NOMO-1 (cell line): ENCODE results near the gene ARL4D.
"Not testable (repeated sequence)": the region's sequence is repeated elsewhere in the genome, so short reads cannot be mapped to it uniquely, and the experiment has no call there.

Experiments used
- DNase-seq, 2 experiments: peaks; one replicate each; lab custom pipeline; 2025; ENCODE audit not compliant: unreplicated experiment in 2 of 2; lab: John Stamatoyannopoulos, UW

The ARL4D gene

GRCh38 chr17:43368740-43369506 lies 29.9 kb upstream of the ARL4D start:
- DNase-seq: peak; percentile 77 to 84

DNA sequence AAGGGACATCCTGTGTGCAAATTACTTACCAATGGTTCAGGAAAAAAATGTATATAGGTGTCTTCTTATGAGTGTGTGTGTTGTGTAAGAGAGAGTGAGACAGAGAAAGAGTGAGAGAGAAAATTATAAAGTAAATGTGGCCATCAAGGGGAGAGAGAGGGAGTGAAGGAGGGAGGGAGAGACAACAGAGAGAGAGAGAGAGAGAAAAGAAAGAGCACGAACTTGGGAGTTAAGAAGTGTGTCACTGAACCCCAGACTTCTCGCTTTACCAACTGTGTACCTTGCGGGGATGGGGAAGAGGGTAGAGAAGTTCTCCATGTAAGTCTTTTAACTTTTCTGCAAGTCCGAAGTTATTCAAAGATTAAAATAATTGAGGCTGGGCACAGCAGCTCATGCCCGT lies 28.8 kb upstream of the ARL4D start:
- DNase-seq: no peak

GRCh38 chr17:43371227-43371821 lies 27.5 kb upstream of the ARL4D start:
- DNase-seq: no peak

GRCh38 chr17:43372273-43372911 lies 26.4 kb upstream of the ARL4D start:
- DNase-seq: peak; percentile 28 to 71

DNA sequence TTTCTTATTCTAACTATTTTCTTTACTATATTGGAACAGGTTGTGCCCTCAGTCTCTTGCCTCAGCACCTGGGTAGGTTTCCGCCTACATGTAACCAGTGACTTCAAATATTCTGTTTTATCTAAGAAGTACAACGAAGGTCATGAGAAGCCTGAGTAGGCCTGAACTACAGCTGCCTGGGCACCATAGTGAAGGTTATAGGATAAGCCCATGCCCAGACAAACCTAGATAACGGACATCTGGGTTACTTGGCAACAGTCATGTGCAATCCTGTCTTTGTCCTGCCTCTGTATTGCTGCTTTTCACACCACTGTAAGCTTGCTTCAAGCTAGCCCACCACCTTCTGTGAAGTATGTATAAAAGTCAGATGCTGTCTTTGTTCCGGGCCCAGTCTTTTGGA lies 25.4 kb upstream of the ARL4D start:
- no peak for DNase-seq

DNA sequence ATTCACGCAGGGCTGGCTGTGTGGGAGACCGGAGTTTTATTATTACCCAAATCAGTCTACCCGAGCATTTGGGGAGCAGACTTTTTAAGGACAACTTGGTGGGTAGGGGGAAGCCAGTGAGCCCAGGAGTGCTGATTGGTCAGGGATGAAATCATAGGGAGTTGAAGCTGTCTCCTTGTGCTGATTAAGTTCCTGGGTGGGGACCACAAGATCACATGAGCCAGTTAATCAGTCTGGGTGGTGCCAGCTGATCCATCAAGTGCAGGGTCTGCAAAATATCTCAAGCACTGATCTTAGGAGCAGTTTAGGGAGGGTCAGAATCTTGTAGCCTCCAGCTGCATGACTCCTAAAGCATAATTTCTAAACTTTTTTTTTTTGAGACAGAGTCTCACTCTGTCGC lies 22.9 kb upstream of the ARL4D start:
- DNase-seq: not testable (repeated sequence)

- DNase-seq: no peak
These were observed 21.6 kb upstream of the ARL4D start for GRCh38 chr17:43377056-43377810.

- DNase-seq: no peak
These were observed 20.0 kb upstream of the ARL4D start for GRCh38 chr17:43378766-43379165.

GRCh38 chr17:43380307-43380706 lies 18.5 kb upstream of the ARL4D start:
- no peak for DNase-seq

GRCh38 chr17:43381204-43381603 lies 17.6 kb upstream of the ARL4D start:
- no peak for DNase-seq

GRCh38 chr17:43381621-43382020 lies 17.2 kb upstream of the ARL4D start:
- no peak for DNase-seq

DNA sequence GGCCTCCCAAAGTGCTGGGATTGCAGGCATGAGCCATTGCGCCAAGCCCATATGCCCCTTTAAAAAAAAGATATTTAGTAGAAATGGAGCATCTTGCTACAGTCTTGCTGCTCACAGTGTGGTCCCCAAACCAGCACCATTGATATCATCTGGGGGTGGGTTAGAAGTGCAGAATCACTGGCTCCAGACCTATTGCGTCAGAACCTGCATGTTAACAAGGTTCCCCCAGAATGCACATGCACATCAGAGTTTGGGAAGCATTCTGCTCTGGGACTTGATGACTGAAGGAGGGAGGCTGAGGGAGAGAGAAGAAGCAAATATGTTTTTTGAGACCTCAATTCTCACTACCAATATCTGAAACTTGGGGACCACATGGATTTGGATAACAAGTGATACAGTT lies 16.0 kb upstream of the ARL4D start:
- no peak for DNase-seq

DNA sequence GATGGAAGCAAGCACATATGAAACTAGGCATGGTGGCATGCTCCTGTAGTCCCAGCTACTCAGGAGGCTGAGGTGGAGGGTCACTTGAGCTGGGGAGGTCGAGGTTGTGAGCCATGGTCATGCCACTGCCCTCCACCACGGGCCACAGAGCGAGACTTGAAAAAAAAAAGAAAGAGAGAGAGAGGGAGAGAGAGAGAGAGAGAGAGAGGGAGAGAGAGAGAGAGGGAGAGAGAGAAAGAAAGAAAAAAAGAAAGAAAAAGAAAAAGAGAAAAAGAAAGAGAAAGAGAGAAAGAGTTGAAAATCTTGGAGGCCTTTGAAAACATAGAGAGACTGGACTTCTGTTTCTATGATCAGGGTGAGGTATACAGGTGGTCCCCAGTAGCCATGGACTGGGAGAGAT lies 15.4 kb upstream of the ARL4D start:
- DNase-seq: no peak

DNA sequence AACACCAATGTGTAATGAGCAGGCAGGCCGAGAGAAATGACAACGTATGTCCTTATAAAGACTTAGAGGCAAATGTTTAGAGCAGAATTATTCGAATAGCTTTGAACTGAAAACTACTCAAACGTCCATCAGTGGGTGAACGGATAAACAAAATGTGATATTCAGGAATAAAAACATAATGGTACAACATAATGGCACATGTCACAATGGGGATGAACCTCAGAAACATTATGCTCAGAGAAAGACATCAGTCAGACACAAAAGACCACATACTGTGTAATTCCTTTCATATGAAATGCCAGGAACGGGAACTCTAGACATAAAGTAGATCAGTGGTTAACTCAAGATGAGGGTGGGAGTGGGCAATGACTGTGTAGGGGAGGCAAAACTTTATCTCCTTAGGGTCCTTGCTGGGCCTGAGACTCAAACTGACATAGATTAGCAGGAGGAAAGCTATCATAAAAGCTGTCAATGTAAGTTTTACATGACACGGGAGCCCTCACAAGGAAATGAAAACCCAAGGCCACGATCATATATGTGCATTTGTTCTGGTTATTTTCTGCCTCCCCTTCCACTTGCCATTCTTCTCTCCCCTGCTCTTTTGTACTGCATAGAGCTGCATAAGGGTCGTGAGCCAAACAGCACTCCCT lies 14.8 kb upstream of the ARL4D start:
- DNase-seq: no peak

DNA sequence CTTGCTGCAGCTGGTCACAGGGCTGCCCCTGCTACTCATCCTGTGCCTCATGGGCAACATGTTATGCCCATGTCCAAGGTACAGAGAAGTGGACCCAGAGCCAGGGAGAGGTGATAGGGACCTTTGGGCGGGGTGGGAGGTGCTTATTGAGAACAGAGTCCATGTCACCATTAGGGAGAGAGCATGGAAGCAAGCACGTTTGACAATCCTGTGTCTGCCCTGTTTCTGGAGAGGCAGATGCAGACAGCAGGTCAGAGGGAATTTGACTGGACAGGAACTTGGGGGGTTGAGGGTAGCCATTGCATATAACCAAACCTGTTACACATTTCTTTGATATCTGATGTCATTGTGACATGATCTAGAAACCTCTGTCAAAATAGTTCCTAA lies 14.3 kb upstream of the ARL4D start:
- no peak for DNase-seq

GRCh38 chr17:43385046-43385831 lies 13.6 kb upstream of the ARL4D start:
- DNase-seq: no peak

- DNase-seq: peak; percentile 87 to 89
These were observed 10.3 kb upstream of the ARL4D start for GRCh38 chr17:43388359-43389045.

- peak; percentile 83 to 84 for DNase-seq
These were observed 9.5 kb upstream of the ARL4D start for GRCh38 chr17:43389046-43389947.

- no peak for DNase-seq
These were observed 6.4 kb upstream of the ARL4D start for GRCh38 chr17:43392397-43392796.
